Occipital lobe (tissue), 2 donors: ENCODE measurements around the gene WRNIP1. TPM values are rescaled to one million over a fixed set of nuclear protein-coding genes. Genes with fewer than 3 reads are reported as not detected.

Experiments
- DNase-seq: peaks from one replicate; lab custom pipeline; 2025; lab: John Stamatoyannopoulos, UW
- total RNA-seq: library from RNA; depleted of rRNA; stranded (reverse); fragments of >200 nt; gene quantifications from one replicate; pipeline ENCODE4 v1.2.3, GENCODE V29; 2014

The WRNIP1 gene
- total RNA-seq, 1 donor from 2014 or later = 48.7 TPM

DNA sequence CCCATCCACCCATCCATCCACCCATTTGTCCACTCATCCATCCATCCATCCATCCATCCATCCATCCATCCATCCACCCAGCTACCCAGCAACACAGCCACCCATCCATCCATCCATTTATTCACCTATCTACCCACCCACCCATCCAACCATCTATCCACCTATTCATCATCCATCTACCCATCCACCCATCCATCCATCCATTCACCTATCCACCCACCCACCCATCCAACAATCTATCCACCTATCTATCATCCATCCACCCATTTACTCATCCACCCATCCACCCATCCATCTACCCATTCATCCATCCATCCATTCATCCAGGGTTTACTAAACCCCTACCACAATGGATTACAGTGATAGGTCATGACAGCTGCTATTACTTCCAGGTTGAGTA lies 69.1 kb downstream of the WRNIP1 start:
- no peak for DNase-seq

Other genes with a start within 250 kb of the WRNIP1 start
- gene MYLK4, start 14.5 kb upstream of the WRNIP1 start, total RNA-seq = 0.47 TPM
- 2.3 TPM for gene SERPINB1, start 76.5 kb downstream of the WRNIP1 start, total RNA-seq
- gene SERPINB9, start 137.9 kb downstream of the WRNIP1 start, total RNA-seq = 1.6 TPM
- gene SERPINB6, start 206.2 kb downstream of the WRNIP1 start, total RNA-seq = 12.3 TPM
- gene NQO2, start 234.5 kb downstream of the WRNIP1 start, total RNA-seq = 8.0 TPM